Measurements from ENCODE around the gene CCDC91. TPM values are rescaled to one million over a fixed set of nuclear protein-coding genes. Genes with fewer than 3 reads are reported as not detected.
A peak's percentile ranks its signal among the peaks of the same experiment; 100 is the strongest.

The CCDC91 gene
- total and polyA plus RNA-seq, 2 donors: 34.7 to 60.2 TPM

- Histone ChIP-seq H3K4me3 (ENCODE audit: low read length in 2 of 2) (no peak overlapping the region), H3K9me3 (ENCODE audit: control insufficient read depth in 2 of 2, insufficient read depth in 1 of 2, low read length in 1 of 2) (no peaks in the 10 kb centered on the region), H3K27ac (ENCODE audit: low read depth in 1 of 2, low read length in 1 of 2) (no peak overlapping the region), H3K4me1 (ENCODE audit: control insufficient read depth in 2 of 2, insufficient read depth in 2 of 2, low read length in 2 of 2) (no peaks in the 10 kb centered on the region), H3K27me3 (ENCODE audit: control insufficient read depth in 2 of 2, insufficient read depth in 1 of 2, low read length in 1 of 2) (no peaks in the 10 kb centered on the region), H3K36me3 (ENCODE audit: control insufficient read depth in 2 of 2, insufficient read depth in 2 of 2, low read length in 1 of 2) (no peaks in the 10 kb centered on the region)
- WGBS: 99% methylated on average over 1 of the region's 1 CpG
- DNase-seq (ENCODE audit: low read depth in 6 of 9, low spot score in 9 of 9): no peak
These were observed 88.7 kb downstream of the CCDC91 start for GRCh38 chr12:28278960-28279359.

GRCh38 chr12:28286352-28286751 lies 96.1 kb downstream of the CCDC91 start:
- Histone ChIP-seq H3K9me3 (ENCODE audit: control insufficient read depth in 2 of 2, insufficient read depth in 1 of 2, low read length in 1 of 2) (peaks cover 0 to 8% of the 10 kb centered on the region in 2 donors), H3K4me1 (ENCODE audit: control insufficient read depth in 2 of 2, insufficient read depth in 2 of 2, low read length in 2 of 2) (no peaks in the 10 kb centered on the region), H3K36me3 (ENCODE audit: control insufficient read depth in 2 of 2, insufficient read depth in 2 of 2, low read length in 1 of 2) (no peaks in the 10 kb centered on the region), H3K27ac (ENCODE audit: low read depth in 1 of 2, low read length in 1 of 2) (no peak overlapping the region), H3K4me3 (ENCODE audit: low read length in 2 of 2) (no peak overlapping the region), H3K27me3 (ENCODE audit: control insufficient read depth in 2 of 2, insufficient read depth in 1 of 2, low read length in 1 of 2) (no peaks in the 10 kb centered on the region)
- no peak for DNase-seq (ENCODE audit: low read depth in 6 of 9, low spot score in 9 of 9)

- H3K27ac ChIP-seq (ENCODE audit: low read depth in 1 of 2, low read length in 1 of 2): no peak overlapping the region
- no peaks in the 10 kb centered on the region for H3K27me3 ChIP-seq (ENCODE audit: control insufficient read depth in 2 of 2, insufficient read depth in 1 of 2, low read length in 1 of 2)
- peaks cover 0 to 9% of the 10 kb centered on the region in 2 donors for H3K9me3 ChIP-seq (ENCODE audit: control insufficient read depth in 2 of 2, insufficient read depth in 1 of 2, low read length in 1 of 2)
- no peak overlapping the region for H3K4me3 ChIP-seq (ENCODE audit: low read length in 2 of 2)
- H3K36me3 ChIP-seq (ENCODE audit: control insufficient read depth in 2 of 2, insufficient read depth in 2 of 2, low read length in 1 of 2): peaks cover 0 to 3% of the 10 kb centered on the region in 2 donors
- DNase-seq (ENCODE audit: low read depth in 6 of 9, low spot score in 9 of 9): no peak
- H3K4me1 ChIP-seq (ENCODE audit: control insufficient read depth in 2 of 2, insufficient read depth in 2 of 2, low read length in 2 of 2): no peaks in the 10 kb centered on the region
These were observed 100.0 kb downstream of the CCDC91 start for GRCh38 chr12:28290262-28290661.

GRCh38 chr12:28292699-28293098 lies 102.4 kb downstream of the CCDC91 start:
- WGBS: 96% methylated on average over 2 of the region's 2 CpGs
- Histone ChIP-seq H3K4me1 (ENCODE audit: control insufficient read depth in 2 of 2, insufficient read depth in 2 of 2, low read length in 2 of 2) (no peaks in the 10 kb centered on the region), H3K4me3 (ENCODE audit: low read length in 2 of 2) (no peak overlapping the region), H3K27me3 (ENCODE audit: control insufficient read depth in 2 of 2, insufficient read depth in 1 of 2, low read length in 1 of 2) (no peaks in the 10 kb centered on the region), H3K27ac (ENCODE audit: low read depth in 1 of 2, low read length in 1 of 2) (no peak overlapping the region), H3K9me3 (ENCODE audit: control insufficient read depth in 2 of 2, insufficient read depth in 1 of 2, low read length in 1 of 2) (peaks cover 0 to 9% of the 10 kb centered on the region in 2 donors), H3K36me3 (ENCODE audit: control insufficient read depth in 2 of 2, insufficient read depth in 2 of 2, low read length in 1 of 2) (peaks cover 0 to 3% of the 10 kb centered on the region in 2 donors)
- DNase-seq (ENCODE audit: low read depth in 6 of 9, low spot score in 9 of 9): no peak

- Histone ChIP-seq H3K36me3 (ENCODE audit: control insufficient read depth in 2 of 2, insufficient read depth in 2 of 2, low read length in 1 of 2) (peaks cover 0 to 3% of the 10 kb centered on the region in 2 donors), H3K27ac (ENCODE audit: low read depth in 1 of 2, low read length in 1 of 2) (no peak overlapping the region), H3K4me3 (ENCODE audit: low read length in 2 of 2) (no peak overlapping the region), H3K4me1 (ENCODE audit: control insufficient read depth in 2 of 2, insufficient read depth in 2 of 2, low read length in 2 of 2) (no peaks in the 10 kb centered on the region), H3K9me3 (ENCODE audit: control insufficient read depth in 2 of 2, insufficient read depth in 1 of 2, low read length in 1 of 2) (peaks cover 0 to 9% of the 10 kb centered on the region in 2 donors), H3K27me3 (ENCODE audit: control insufficient read depth in 2 of 2, insufficient read depth in 1 of 2, low read length in 1 of 2) (no peaks in the 10 kb centered on the region)
- 93% methylated on average over 6 of the region's 6 CpGs for WGBS
- no peak for DNase-seq (ENCODE audit: low read depth in 6 of 9, low spot score in 9 of 9)
These were observed 104.0 kb downstream of the CCDC91 start for GRCh38 chr12:28294300-28294699.

- Histone ChIP-seq H3K4me3 (ENCODE audit: low read length in 2 of 2) (no peak overlapping the region), H3K9me3 (ENCODE audit: control insufficient read depth in 2 of 2, insufficient read depth in 1 of 2, low read length in 1 of 2) (peaks cover 0 to 1% of the 10 kb centered on the region in 2 donors), H3K27ac (ENCODE audit: low read depth in 1 of 2, low read length in 1 of 2) (no peak overlapping the region), H3K27me3 (ENCODE audit: control insufficient read depth in 2 of 2, insufficient read depth in 1 of 2, low read length in 1 of 2) (no peaks in the 10 kb centered on the region), H3K4me1 (ENCODE audit: control insufficient read depth in 2 of 2, insufficient read depth in 2 of 2, low read length in 2 of 2) (no peaks in the 10 kb centered on the region), H3K36me3 (ENCODE audit: control insufficient read depth in 2 of 2, insufficient read depth in 2 of 2, low read length in 1 of 2) (peaks cover 0 to 3% of the 10 kb centered on the region in 2 donors)
- DNase-seq (ENCODE audit: low read depth in 6 of 9, low spot score in 9 of 9): no peak
- WGBS: 99% methylated on average over 2 of the region's 2 CpGs
These were observed 106.0 kb downstream of the CCDC91 start for GRCh38 chr12:28296287-28296686.

- Histone ChIP-seq H3K27ac (ENCODE audit: low read depth in 1 of 2, low read length in 1 of 2) (no peak overlapping the region), H3K4me1 (ENCODE audit: control insufficient read depth in 2 of 2, insufficient read depth in 2 of 2, low read length in 2 of 2) (no peaks in the 10 kb centered on the region), H3K36me3 (ENCODE audit: control insufficient read depth in 2 of 2, insufficient read depth in 2 of 2, low read length in 1 of 2) (peaks cover 0 to under 1% of the 10 kb centered on the region in 2 donors), H3K9me3 (ENCODE audit: control insufficient read depth in 2 of 2, insufficient read depth in 1 of 2, low read length in 1 of 2) (no peaks in the 10 kb centered on the region), H3K27me3 (ENCODE audit: control insufficient read depth in 2 of 2, insufficient read depth in 1 of 2, low read length in 1 of 2) (no peaks in the 10 kb centered on the region), H3K4me3 (ENCODE audit: low read length in 2 of 2) (no peak overlapping the region)
- 99% methylated on average over 3 of the region's 3 CpGs for WGBS
- DNase-seq (ENCODE audit: low read depth in 6 of 9, low spot score in 9 of 9): no peak
These were observed 112.9 kb downstream of the CCDC91 start for GRCh38 chr12:28303192-28303591.

- Histone ChIP-seq H3K4me3 (ENCODE audit: low read length in 2 of 2) (no peak overlapping the region), H3K27ac (ENCODE audit: low read depth in 1 of 2, low read length in 1 of 2) (no peak overlapping the region), H3K9me3 (ENCODE audit: control insufficient read depth in 2 of 2, insufficient read depth in 1 of 2, low read length in 1 of 2) (no peaks in the 10 kb centered on the region), H3K36me3 (ENCODE audit: control insufficient read depth in 2 of 2, insufficient read depth in 2 of 2, low read length in 1 of 2) (peaks cover 3 to 4% of the 10 kb centered on the region in 2 donors), H3K4me1 (ENCODE audit: control insufficient read depth in 2 of 2, insufficient read depth in 2 of 2, low read length in 2 of 2) (no peaks in the 10 kb centered on the region), H3K27me3 (ENCODE audit: control insufficient read depth in 2 of 2, insufficient read depth in 1 of 2, low read length in 1 of 2) (no peaks in the 10 kb centered on the region)
- no peak for DNase-seq (ENCODE audit: low read depth in 6 of 9, low spot score in 9 of 9)
- WGBS: over 99% methylated on average over 2 of the region's 2 CpGs
These were observed 116.3 kb downstream of the CCDC91 start for GRCh38 chr12:28306535-28306934.

GRCh38 chr12:28308891-28309290 lies 118.6 kb downstream of the CCDC91 start:
- no peak overlapping the region for H3K27ac ChIP-seq (ENCODE audit: low read depth in 1 of 2, low read length in 1 of 2)
- H3K36me3 ChIP-seq (ENCODE audit: control insufficient read depth in 2 of 2, insufficient read depth in 2 of 2, low read length in 1 of 2): peaks cover 3 to 4% of the 10 kb centered on the region in 2 donors
- no peak for DNase-seq (ENCODE audit: low read depth in 6 of 9, low spot score in 9 of 9)
- WGBS: 97% methylated on average over 2 of the region's 2 CpGs
- no peak overlapping the region for H3K4me3 ChIP-seq (ENCODE audit: low read length in 2 of 2)
- H3K9me3 ChIP-seq (ENCODE audit: control insufficient read depth in 2 of 2, insufficient read depth in 1 of 2, low read length in 1 of 2): no peaks in the 10 kb centered on the region
- H3K4me1 ChIP-seq (ENCODE audit: control insufficient read depth in 2 of 2, insufficient read depth in 2 of 2, low read length in 2 of 2): peaks cover 0 to 3% of the 10 kb centered on the region in 2 donors
- H3K27me3 ChIP-seq (ENCODE audit: control insufficient read depth in 2 of 2, insufficient read depth in 1 of 2, low read length in 1 of 2): no peaks in the 10 kb centered on the region

GRCh38 chr12:28313631-28314030 lies 123.4 kb downstream of the CCDC91 start:
- DNase-seq (ENCODE audit: low read depth in 6 of 9, low spot score in 9 of 9): peak; percentile 11 to 77 (median 40)
- 97% methylated on average over 1 of the region's 1 CpG for WGBS

More at GRCh38 chr12:28313631-28314030, 123.4 kb downstream of the CCDC91 start:
- H3K4me3 ChIP-seq (ENCODE audit: low read length in 2 of 2): no peak overlapping the region
- H3K4me1 ChIP-seq (ENCODE audit: control insufficient read depth in 2 of 2, insufficient read depth in 2 of 2, low read length in 2 of 2): peaks cover 0 to 3% of the 10 kb centered on the region in 2 donors
- H3K36me3 ChIP-seq (ENCODE audit: control insufficient read depth in 2 of 2, insufficient read depth in 2 of 2, low read length in 1 of 2): peaks cover 0 to 3% of the 10 kb centered on the region in 2 donors
- peak overlapping the region in 1 of 2 donors; percentile 62 for H3K27ac ChIP-seq (ENCODE audit: low read depth in 1 of 2, low read length in 1 of 2)
- no peaks in the 10 kb centered on the region for H3K9me3 ChIP-seq (ENCODE audit: control insufficient read depth in 2 of 2, insufficient read depth in 1 of 2, low read length in 1 of 2)
- no peaks in the 10 kb centered on the region for H3K27me3 ChIP-seq (ENCODE audit: control insufficient read depth in 2 of 2, insufficient read depth in 1 of 2, low read length in 1 of 2)

Data from thymus (tissue), 11 donors.